T-helper 22 cell (primary cell): ENCODE measurements around the gene STARD10.
A peak's percentile ranks its signal among the peaks of the same experiment; 100 is the strongest.
"Not testable (repeated sequence)": the region's sequence is repeated elsewhere in the genome, so short reads cannot be mapped to it uniquely, and the experiment has no call there.

Experiments used
- DNase-seq: peaks from one replicate; pipeline ENCODE4 v3.0.0-alpha.2; 2020; ENCODE audit warnings: low read depth

The STARD10 gene

DNA sequence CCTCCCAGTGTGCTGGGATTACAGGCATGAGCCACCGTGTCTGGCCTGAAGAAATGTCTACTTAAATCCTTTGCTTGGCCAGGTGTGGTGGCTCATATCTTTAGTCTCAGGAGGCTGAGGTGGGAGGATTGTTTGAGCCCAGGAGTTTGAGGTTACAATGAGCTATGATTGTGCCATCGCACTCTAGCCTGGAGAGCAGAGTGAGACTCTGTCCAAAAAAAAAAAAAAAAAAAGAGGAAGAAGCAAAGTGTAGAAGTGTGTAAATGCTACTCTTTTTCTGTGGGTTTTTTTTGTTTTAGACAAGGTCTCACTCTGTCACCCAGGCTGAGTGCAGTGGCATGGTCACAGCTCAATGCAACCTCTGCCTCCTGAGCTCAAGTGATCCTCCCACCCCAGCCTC, 13.9 kb upstream of the STARD10 start:
- no peak for DNase-seq

- no peak for DNase-seq
Measured at GRCh38 chr11:72807021-72807693, 13.3 kb upstream of the STARD10 start.

GRCh38 chr11:72806378-72806777, 12.5 kb upstream of the STARD10 start:
- DNase-seq, result not testable (repeated sequence)

- DNase-seq, result no peak
Measured at GRCh38 chr11:72805216-72805615, 11.4 kb upstream of the STARD10 start.

DNA sequence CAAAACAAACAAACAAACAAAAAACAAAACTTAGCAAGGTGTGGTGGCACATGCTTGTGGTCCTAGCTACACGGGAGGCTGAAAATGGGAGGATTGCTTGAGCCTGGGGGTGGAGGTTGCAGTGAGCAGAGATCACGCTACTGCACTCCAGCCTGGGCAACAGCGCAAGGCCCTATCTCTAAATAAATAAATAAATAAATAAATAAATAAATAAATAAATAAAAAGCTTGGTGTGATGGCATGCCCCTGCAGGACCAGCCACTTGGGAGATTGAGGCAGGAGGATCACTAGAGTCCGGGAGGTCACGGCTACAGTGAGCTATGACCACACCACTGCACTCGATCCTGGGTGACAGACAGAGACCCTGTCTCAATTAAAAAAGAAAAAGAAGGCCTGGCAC, 9.0 kb upstream of the STARD10 start:
- DNase-seq, result no peak

DNA sequence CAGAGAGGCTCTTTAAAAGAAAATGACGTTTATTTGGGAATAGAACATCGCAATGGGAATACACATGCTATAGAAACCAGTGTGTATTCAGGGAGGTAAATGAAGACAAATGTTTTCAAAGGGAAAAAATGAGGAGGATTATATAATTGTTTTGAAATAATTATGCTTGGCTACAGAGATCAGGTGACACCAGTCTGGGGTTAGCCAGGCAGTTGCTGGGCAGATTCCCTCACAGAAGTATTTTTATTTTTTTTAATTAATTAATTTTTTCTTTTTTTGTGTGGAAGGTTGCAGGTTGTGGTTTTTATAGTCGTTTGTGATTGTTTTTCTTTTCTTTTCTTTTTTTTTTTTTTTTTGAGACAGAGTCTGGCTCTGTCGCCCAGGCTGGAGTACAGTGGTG, 5.6 kb upstream of the STARD10 start:
- no peak for DNase-seq

- DNase-seq, result no peak
Measured at GRCh38 chr11:72798361-72798760, 4.5 kb upstream of the STARD10 start.

- DNase-seq, result no peak
Measured at GRCh38 chr11:72793076-72793424, 797 bp downstream of the STARD10 start.

DNA sequence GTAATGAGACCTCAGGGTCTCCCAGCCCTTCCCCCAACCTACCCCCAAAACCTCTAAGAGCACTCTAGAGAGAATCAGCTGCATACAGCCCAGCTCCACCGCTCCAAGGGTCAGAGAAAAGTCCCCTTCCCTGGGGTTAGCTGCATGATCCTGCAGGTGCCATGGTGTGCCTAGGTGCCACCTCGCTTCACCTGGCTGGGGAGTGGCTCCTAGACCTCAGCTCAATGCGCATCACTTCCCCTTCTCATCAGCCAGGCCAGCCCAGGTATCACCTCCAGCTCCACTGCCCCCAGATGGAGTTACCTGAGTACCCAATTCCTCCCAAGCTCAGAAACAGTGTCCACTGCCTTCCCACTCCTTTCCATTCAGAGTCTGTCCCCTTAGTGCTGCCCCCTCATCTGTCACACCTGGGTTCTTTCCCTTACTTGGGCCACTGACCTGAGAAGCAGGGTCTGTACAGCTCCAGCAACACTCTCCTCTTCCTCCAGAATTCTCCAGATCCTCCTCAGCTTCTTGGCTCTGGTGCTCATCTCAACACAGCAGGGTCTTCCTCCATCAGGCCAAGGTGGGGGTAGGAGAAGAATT, 1.3 kb downstream of the STARD10 start:
- DNase-seq, result no peak

DNA sequence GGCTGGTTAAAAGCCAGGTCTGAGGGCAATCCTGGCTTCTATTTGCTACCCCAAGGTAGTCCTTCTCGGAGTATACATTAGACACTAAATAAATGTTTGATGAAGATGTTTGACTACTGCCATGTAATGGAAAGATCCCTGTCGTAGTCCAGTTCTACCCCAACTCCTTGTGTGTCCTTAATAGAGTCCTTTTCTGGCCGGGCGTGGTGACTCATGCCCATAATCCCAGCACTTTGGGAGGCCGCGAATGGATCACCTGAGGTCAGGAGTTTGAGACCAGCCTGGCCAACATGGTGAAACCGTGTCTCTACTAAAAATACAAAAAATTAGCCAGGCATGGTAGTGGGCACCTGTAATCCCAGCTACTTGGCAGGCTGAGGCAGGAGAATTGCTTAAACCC, 2.6 kb downstream of the STARD10 start:
- DNase-seq, result not testable (repeated sequence)

GRCh38 chr11:72789493-72790131, 4.2 kb downstream of the STARD10 start:
- no peak for DNase-seq

DNA sequence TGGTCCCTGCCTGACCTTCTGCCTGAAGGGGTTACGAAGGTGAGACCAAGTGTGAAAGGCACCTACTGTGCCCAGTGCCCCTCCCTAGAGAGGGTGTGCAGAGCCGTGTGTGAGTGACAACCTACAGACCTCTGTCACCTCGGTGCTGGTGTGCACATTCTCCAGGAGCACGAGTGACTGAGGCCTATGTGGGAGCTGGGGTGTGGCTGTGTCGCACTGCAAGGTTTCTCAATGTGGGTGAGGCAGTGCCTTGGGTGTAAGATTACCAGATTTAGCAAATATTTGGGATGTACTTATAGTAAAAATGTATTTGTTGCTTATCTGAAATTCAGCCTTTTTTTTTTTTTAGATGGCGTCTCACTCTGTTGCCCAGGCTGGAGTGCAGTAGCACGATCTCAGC, 5.6 kb downstream of the STARD10 start:
- no peak for DNase-seq

- DNase-seq, result no peak
Measured at GRCh38 chr11:72787216-72788104, 6.4 kb downstream of the STARD10 start.

DNA sequence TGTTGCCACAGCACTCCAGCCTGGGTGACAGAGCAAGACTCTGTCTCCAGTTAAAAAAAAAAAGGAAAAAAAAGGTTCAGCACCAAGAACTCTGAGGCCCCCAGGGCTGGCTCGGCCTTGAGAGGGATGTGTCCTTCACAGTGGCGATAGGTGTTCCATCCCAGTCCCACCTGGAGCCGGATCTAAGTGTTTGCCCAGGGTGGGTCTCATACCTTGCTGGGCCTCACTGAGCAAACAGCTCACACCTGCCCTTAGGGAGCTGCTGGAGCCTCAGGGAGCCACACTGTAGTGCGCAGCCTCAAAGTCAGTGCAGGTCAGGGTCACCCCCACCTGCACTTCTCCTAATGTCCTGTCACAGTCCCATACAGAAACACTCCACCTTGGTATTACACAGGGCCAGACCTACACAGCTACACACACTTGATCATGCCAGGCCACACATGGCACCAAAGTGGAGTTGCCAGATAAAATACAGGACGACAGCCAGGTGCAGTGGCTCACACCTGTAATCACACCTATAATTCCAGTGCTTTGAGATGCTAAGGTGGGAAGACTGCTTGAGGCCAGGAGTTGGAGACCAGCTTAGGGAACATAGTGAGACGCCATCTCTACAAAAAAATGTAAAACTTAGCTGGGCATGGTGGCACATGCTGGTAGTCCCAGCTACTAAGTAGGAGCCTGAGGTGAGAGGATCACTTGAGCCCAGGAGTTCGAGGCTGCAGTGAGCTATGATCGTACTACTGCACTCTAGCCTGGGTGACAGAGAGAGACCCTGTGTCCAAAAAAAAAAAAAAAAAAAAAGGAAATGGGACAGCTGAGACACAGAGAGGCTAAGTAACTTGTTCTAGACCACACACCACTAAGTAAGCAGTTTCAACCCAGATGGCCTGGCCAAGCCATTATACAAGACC, 7.3 kb downstream of the STARD10 start:
- DNase-seq, result no peak

- no peak for DNase-seq
Measured at GRCh38 chr11:72784662-72785061, 9.2 kb downstream of the STARD10 start.

GRCh38 chr11:72783144-72783905, 10.5 kb downstream of the STARD10 start:
- DNase-seq, result no peak

- DNase-seq, result no peak
Measured at GRCh38 chr11:72782081-72782920, 11.5 kb downstream of the STARD10 start.

DNA sequence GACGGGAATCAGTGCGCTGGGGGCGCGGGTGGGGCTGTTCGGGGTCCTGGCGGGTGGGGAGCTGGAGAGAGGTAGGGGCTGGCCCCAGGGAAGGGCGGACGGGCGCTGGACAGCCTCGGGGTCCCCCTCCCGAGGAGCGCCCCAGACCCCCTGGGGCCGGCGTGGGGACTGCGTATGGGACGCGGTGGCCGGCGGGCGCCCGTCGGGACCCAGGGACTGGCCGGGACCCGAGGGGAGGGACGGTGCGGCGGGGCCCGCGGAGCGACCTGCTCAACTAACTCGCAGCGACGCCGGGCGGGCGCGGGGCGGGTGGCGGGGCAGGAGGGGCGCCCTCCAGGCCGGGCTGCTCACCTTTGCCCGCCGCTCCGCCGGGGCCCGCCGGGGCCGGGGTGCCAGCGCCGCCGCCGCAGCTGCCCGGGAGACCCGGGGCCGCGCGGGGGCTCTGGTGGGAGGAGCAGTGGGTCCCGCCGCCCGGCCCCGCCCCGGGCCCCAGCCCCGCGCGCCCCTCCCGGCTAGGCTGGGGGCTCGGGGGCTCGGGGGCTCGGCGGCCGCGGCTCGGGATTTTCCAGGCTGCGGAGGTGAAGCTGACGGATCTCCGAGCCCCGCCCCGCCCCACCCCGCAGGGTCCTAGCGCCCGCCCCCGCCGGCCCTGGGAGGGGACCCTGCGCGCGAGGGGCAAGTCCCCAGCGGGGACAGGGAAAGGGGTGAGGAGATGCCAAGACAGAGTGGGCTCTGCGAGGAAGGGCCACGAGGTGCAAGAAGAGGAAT, 12.3 kb downstream of the STARD10 start:
- DNase-seq, result peak; percentile 61

GRCh38 chr11:72781063-72781312, 12.9 kb downstream of the STARD10 start:
- DNase-seq, result no peak
